ENCODE data around the gene ADCY9. TPM values are rescaled to one million over a fixed set of nuclear protein-coding genes. Genes with fewer than 3 reads are reported as not detected.

Gene ADCY9
- total RNA-seq, 2 donors from 2014 or later = 31.5 to 42.2 TPM

DNA sequence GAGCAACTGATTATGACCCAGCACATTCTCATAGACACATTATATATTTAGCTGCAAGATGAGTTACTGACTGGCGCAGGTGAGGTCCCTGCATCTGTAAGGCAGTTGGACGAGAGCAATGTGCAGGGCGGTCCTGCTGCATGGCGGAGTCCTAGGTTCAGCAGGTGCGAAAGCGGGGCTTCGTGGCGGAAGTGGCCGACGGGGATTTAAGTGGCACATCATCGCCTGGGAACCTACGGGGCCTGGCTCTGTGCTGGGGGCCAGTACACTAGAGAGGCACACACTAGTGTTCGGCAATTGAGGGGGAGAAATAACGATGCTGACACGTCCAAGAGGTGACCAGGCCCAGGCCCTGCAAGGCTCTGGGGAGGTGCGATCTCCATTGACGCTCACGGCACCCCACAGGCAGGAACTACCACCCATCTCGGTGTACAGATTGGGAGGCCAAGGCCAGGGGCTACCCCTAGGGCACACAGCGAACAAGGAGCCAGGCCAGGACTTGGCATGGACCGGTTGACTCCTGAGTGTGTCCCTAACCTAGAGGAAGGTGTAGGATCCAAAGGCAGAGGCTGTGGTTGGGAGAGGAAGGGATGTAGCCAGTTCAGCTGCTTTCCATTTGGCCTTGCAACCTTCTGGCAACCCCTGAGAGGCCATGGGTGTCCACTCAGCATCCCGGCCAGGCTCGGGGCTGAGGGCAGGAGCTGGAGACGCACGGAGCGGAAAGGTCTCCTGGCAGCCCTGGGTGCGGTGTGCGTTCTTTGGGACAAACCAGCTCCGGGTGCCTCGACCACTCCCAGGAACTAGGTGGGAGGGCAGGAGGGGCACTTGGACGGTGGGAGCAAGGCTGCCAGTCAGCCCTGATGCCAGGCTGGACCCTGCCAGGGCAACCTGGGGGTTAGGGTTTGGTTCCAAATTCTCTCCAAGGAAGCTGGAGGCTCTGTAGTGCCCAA is 131.9 kb downstream of the ADCY9 start:
- TF ChIP-seq CTCF (IDR thresholded peaks at IDR 0.05) = no peak
- no peak for DNase-seq (ENCODE audit: low spot score)
- peaks cover 16% of the 10 kb centered on the region for H3K36me3 ChIP-seq

GRCh38 chr16:3983081-3983520 is 133.1 kb downstream of the ADCY9 start:
- DNase-seq (ENCODE audit: low spot score) = peak; percentile 68
- Histone ChIP-seq H3K27me3 (no peaks in the 10 kb centered on the region), H3K9me3 (no peaks in the 10 kb centered on the region), H3K27ac (no peak overlapping the region), H3K36me3 (peaks cover 21% of the 10 kb centered on the region), H3K4me3 (no peak overlapping the region), H3K4me1 (peaks cover 0 to 7% of the 10 kb centered on the region in 2 donors)
- TF ChIP-seq CTCF (IDR thresholded peaks at IDR 0.05) = peak; percentile 43 to 79

More for the DNA sequence above, 131.9 kb downstream of the ADCY9 start:
- Histone ChIP-seq H3K27ac (no peak overlapping the region), H3K9me3 (no peaks in the 10 kb centered on the region), H3K4me3 (no peak overlapping the region), H3K27me3 (no peaks in the 10 kb centered on the region), H3K4me1 (peaks cover 0 to 7% of the 10 kb centered on the region in 2 donors)

DNA sequence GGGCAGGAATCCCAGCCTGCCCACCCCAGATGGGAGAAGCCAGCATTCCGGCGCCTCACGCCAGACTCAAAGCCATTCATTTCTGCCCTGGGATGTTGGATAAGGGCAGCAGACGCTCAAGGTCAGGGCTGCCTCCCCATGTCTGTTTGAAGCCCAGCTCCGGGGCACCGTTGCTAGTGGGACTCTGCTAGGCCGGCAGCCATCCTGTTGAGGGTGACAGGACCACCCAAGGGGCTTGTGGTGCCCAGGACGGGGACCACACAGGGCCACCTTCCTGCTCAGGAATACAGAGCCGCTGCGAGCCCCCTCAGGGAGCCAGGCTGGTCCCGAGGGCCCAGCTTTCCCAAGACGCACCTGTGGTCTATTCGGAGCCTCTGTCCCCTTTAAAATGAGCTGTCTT is 134.0 kb downstream of the ADCY9 start:
- no peaks in the 10 kb centered on the region for H3K9me3 ChIP-seq
- H3K27ac ChIP-seq = no peak overlapping the region
- no peak for TF ChIP-seq CTCF (IDR thresholded peaks at IDR 0.05)
- peaks cover 18% of the 10 kb centered on the region for H3K36me3 ChIP-seq
- peaks cover 0 to 7% of the 10 kb centered on the region in 2 donors for H3K4me1 ChIP-seq
- no peaks in the 10 kb centered on the region for H3K27me3 ChIP-seq
- DNase-seq (ENCODE audit: low spot score) = no peak
- no peak overlapping the region for H3K4me3 ChIP-seq

DNA sequence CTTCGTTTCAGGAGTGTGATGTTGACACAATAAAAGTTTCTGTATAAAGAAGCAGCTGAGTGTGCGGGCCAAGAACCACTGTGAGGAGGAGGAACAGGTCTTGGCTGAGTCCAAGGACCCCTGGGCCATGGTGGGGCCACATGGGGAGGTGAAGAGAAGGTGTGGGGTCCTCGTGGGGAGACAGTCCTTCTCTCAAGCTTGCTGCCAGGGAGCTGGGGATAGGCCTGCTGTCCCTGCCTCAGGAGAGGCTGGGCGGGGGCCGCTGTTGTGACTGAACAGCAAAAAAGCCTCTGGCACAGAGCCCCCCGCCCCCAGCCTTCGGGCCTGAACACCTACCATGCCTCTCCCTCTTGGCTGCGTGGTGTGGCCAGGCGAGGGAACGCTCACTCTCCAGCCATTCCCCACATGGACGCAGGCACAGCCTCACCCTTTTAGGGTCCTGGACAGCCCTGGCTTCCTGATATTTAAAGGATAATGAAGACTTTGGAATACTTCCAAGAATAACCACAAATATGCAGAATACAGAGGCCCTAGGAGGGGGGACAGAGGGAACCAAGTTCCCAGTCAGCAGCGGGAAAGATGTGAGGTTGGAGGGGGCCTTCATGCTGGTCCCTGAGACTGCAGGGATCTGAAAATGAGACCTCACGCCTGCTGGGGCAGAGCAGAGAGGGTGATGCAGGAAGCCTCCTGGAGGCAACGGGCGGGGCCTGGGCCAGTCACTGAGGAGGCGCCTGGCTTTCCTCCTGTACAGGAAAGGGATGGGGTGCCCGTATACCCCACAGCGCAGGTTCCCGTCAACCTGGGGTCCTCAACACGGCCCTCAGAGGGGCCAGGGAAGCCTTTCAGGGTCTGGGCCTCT is 135.8 kb downstream of the ADCY9 start:
- peaks cover 0 to 7% of the 10 kb centered on the region in 2 donors for H3K4me1 ChIP-seq
- H3K27ac ChIP-seq = no peak overlapping the region
- no peak for DNase-seq (ENCODE audit: low spot score)
- H3K36me3 ChIP-seq = peaks cover 24% of the 10 kb centered on the region
- no peak overlapping the region for H3K4me3 ChIP-seq
- no peaks in the 10 kb centered on the region for H3K27me3 ChIP-seq
- no peaks in the 10 kb centered on the region for H3K9me3 ChIP-seq
- no peak for TF ChIP-seq CTCF (IDR thresholded peaks at IDR 0.05)

- DNase-seq (ENCODE audit: low spot score) = no peak
- peaks cover 34% of the 10 kb centered on the region for H3K36me3 ChIP-seq
- no peaks in the 10 kb centered on the region for H3K9me3 ChIP-seq
- peaks cover 0 to 7% of the 10 kb centered on the region in 2 donors for H3K4me1 ChIP-seq
- no peaks in the 10 kb centered on the region for H3K27me3 ChIP-seq
- TF ChIP-seq CTCF (IDR thresholded peaks at IDR 0.05) = no peak
- H3K27ac ChIP-seq = no peak overlapping the region
- H3K4me3 ChIP-seq = no peak overlapping the region
These were observed 136.7 kb downstream of the ADCY9 start for GRCh38 chr16:3979518-3979917.

Data from right atrium auricular region (tissue), 2 donors.